B cell (primary cell): ENCODE measurements around the gene FASTK.

Experiments
- EZH2 ChIP-seq: IDR thresholded peaks from 2 replicates; pipeline ENCODE4 v1.6.1; 2012; ENCODE audit warnings: borderline replicate concordance, low read depth, mild to moderate bottlenecking, moderate library complexity, low read length; ENCODE audit not compliant: insufficient read depth, poor library complexity, severe bottlenecking
- TF ChIP-seq, protein P1 (sequence below): fragments of 200-600 bp; IDR thresholded peaks from one replicate; pipeline ENCODE4 v1.8.0; 2022; ENCODE audit warnings: antibody characterized with exemption, mild to moderate bottlenecking

- TF ChIP-seq, protein P1, sequence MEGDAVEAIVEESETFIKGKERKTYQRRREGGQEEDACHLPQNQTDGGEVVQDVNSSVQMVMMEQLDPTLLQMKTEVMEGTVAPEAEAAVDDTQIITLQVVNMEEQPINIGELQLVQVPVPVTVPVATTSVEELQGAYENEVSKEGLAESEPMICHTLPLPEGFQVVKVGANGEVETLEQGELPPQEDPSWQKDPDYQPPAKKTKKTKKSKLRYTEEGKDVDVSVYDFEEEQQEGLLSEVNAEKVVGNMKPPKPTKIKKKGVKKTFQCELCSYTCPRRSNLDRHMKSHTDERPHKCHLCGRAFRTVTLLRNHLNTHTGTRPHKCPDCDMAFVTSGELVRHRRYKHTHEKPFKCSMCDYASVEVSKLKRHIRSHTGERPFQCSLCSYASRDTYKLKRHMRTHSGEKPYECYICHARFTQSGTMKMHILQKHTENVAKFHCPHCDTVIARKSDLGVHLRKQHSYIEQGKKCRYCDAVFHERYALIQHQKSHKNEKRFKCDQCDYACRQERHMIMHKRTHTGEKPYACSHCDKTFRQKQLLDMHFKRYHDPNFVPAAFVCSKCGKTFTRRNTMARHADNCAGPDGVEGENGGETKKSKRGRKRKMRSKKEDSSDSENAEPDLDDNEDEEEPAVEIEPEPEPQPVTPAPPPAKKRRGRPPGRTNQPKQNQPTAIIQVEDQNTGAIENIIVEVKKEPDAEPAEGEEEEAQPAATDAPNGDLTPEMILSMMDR, result no peak
- TF ChIP-seq EZH2, result no peak
These were observed 4.6 kb downstream of the FASTK start for GRCh38 chr7:151075978-151076426.
